Chondrocyte (in vitro differentiated cells): Measurements from ENCODE around the gene AXDND1. TPM values are rescaled to one million over a fixed set of nuclear protein-coding genes. Genes with fewer than 3 reads are reported as not detected.

ENCODE experiments used
- DNase-seq: peaks from one replicate; pipeline ENCODE4 v3.0.0; 2021; ENCODE audit warnings: mixed read lengths, low spot score
- H3K27ac Mint-ChIP-seq: one replicate; pipeline ENCODE4 v1.8.0; 2021; ENCODE audit warnings: mild to moderate bottlenecking, moderate library complexity, mixed read lengths; ENCODE audit not compliant: unreplicated experiment
- H3K27me3 Mint-ChIP-seq: 2 replicates; pipeline ENCODE4 v1.8.0; 2021; ENCODE audit warnings: low read depth, mixed read lengths
- H3K36me3 Mint-ChIP-seq: 2 replicates; pipeline ENCODE4 v1.8.0; 2021; ENCODE audit warnings: low read depth, mixed read lengths
- H3K4me1 Mint-ChIP-seq: 2 replicates; pipeline ENCODE4 v1.8.0; 2021; ENCODE audit warnings: low read depth, mild to moderate bottlenecking, mixed read lengths
- H3K4me3 Mint-ChIP-seq: one replicate; pipeline ENCODE4 v1.8.0; 2021; ENCODE audit warnings: mild to moderate bottlenecking, moderate library complexity, mixed read lengths; ENCODE audit not compliant: unreplicated experiment
- H3K9me3 Mint-ChIP-seq: 2 replicates; pipeline ENCODE4 v1.8.0; 2021; ENCODE audit warnings: low read depth, mixed read lengths
- total RNA-seq: library from RNA; stranded (reverse); gene quantifications from 3 replicates; pipeline ENCODE4 v1.2.1, GENCODE V29; 2021
- TF ChIP-seq, protein P1 (sequence below): fragments of 200-600 bp; sonication (generic); IDR thresholded peaks from 2 replicates; pipeline ENCODE4 v1.5.0; 2021; ENCODE audit warnings: antibody characterized with exemption, mild to moderate bottlenecking, moderate library complexity

The AXDND1 gene
- total RNA-seq, 1 donor from 2014 or later = 0.20 TPM

DNA sequence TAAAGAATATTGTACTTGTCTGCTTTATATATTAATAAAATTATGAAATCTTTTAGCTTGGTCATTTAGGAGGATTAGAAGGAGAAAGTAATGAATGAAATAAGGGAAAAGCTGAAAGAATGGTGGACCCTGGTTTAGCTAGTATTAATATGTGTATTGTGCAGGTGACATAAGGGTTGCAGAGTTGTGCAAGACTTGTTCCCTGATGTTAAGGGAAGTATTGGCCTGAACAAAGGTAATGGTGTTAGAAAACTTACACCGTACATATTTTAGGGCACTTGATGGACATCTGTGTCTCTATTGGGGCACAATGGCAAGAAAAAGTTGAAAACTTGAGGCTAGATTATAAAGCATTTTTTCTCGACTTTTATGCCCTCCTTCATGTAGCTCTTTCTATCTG is 39.9 kb upstream of the AXDND1 start:
- Mint-ChIP-seq H3K36me3 (peaks cover 23% of the 10 kb centered on the region), H3K9me3 (peaks cover 10% of the 10 kb centered on the region), H3K4me3 (no peak overlapping the region), H3K27me3 (no peaks in the 10 kb centered on the region), H3K27ac (no peak overlapping the region), H3K4me1 (no peaks in the 10 kb centered on the region)
- DNase-seq = no peak
- TF ChIP-seq, protein P1, sequence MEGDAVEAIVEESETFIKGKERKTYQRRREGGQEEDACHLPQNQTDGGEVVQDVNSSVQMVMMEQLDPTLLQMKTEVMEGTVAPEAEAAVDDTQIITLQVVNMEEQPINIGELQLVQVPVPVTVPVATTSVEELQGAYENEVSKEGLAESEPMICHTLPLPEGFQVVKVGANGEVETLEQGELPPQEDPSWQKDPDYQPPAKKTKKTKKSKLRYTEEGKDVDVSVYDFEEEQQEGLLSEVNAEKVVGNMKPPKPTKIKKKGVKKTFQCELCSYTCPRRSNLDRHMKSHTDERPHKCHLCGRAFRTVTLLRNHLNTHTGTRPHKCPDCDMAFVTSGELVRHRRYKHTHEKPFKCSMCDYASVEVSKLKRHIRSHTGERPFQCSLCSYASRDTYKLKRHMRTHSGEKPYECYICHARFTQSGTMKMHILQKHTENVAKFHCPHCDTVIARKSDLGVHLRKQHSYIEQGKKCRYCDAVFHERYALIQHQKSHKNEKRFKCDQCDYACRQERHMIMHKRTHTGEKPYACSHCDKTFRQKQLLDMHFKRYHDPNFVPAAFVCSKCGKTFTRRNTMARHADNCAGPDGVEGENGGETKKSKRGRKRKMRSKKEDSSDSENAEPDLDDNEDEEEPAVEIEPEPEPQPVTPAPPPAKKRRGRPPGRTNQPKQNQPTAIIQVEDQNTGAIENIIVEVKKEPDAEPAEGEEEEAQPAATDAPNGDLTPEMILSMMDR = no peak

DNA sequence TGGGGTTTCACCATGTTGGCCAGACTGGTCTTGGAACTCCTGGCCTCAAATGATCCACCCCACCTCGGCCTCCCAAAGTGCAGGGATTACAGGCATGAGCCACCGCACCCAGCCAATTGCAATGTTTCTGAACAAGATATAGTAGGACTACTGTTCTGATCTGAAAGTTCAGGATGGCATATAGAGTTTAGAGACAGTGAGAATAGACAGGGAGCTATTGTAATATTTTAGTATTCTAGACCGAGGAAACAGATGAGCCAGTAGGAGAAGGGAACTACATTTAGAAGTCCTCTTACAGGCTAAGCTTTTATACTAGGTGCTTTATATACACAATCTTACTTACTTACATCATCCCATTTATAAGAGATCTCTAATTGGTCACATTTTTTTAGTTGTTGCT is 39.0 kb upstream of the AXDND1 start:
- Mint-ChIP-seq H3K9me3 (peaks cover 6% of the 10 kb centered on the region), H3K36me3 (peaks cover 16% of the 10 kb centered on the region), H3K27ac (no peak overlapping the region), H3K4me3 (no peak overlapping the region), H3K4me1 (no peaks in the 10 kb centered on the region), H3K27me3 (no peaks in the 10 kb centered on the region)
- no peak for DNase-seq
- TF ChIP-seq, protein P1 = no peak

DNA sequence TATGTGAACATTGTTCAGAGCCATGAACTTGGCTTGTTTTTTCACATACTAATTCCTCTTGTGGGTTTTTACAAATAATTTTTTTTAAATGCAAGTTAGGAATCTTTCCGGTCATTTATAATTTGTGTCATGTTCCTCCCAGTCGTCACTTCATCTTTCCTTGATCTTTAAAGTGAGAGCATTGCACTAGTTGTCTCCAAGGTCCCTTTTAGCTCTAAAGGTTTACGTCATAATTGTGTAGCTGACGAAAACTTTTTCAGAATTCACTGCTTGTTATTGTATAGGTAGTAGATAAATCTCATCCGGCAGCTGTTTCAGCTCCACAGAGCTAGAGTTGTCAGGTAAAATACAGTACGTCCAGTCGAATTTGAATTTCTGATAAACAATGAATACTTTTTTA is 38.6 kb upstream of the AXDND1 start:
- H3K4me1 Mint-ChIP-seq = no peaks in the 10 kb centered on the region
- H3K36me3 Mint-ChIP-seq = peaks cover 14% of the 10 kb centered on the region
- no peak for DNase-seq
- H3K9me3 Mint-ChIP-seq = peaks cover 6% of the 10 kb centered on the region
- H3K4me3 Mint-ChIP-seq = no peak overlapping the region
- TF ChIP-seq, protein P1 = no peak
- H3K27me3 Mint-ChIP-seq = no peaks in the 10 kb centered on the region
- H3K27ac Mint-ChIP-seq = no peak overlapping the region

DNA sequence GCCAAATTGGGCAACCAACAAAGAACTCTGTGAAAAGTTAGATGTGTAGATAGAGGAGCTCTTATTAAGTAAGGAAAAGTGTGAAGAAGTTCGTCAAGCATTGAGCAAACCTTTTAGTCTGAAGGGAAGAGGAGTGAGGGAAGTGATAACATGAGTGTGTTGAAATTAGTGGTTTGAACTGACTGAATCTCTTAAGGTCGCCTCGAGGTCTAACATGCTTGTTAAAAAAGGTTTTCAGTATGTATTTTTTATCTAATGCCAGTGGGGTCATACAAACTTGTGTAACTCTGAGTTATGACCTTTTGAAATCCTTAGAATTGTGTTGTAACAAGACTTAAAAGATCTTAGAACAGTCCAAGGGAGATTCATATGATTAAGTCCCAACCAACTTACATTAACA is 38.1 kb upstream of the AXDND1 start:
- Mint-ChIP-seq H3K4me1 (no peaks in the 10 kb centered on the region), H3K27me3 (no peaks in the 10 kb centered on the region), H3K9me3 (peaks cover 6% of the 10 kb centered on the region), H3K4me3 (no peak overlapping the region), H3K27ac (no peak overlapping the region), H3K36me3 (peaks cover 10% of the 10 kb centered on the region)
- TF ChIP-seq, protein P1 = no peak
- DNase-seq = no peak

DNA sequence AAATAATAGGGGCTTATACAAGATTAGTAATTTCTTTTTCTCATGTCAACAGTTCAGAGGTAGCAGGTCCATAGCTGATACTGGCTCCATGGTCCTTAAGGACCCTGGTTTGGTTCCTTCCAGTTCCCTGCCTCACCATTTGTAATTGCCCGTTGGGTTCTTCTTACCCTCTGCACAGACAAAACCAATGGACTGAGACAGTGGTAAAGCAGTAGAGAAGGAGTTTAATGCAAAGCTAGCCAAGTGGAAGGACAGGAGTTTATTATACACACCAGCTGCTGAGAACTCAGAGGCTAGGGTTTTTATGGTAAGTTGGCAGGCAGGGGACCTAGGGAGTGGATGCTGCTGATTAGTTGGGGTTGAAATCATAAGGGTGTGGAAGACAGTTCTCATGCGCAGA is 35.9 kb upstream of the AXDND1 start:
- H3K27ac Mint-ChIP-seq = no peak overlapping the region
- TF ChIP-seq, protein P1 = no peak
- DNase-seq = no peak
- H3K36me3 Mint-ChIP-seq = peaks cover 7% of the 10 kb centered on the region
- H3K27me3 Mint-ChIP-seq = no peaks in the 10 kb centered on the region
- H3K4me1 Mint-ChIP-seq = no peaks in the 10 kb centered on the region
- peaks cover 6% of the 10 kb centered on the region for H3K9me3 Mint-ChIP-seq
- no peak overlapping the region for H3K4me3 Mint-ChIP-seq
